Left lung (tissue), 10 donors: Measurements from ENCODE around the gene MPC2. TPM values are rescaled to one million over a fixed set of nuclear protein-coding genes. Genes with fewer than 3 reads are reported as not detected.

Source experiments
- ATAC-seq: fragments of 200-7000 bp; cut with Tn5 transposase; one replicate; pipeline ENCODE4 v1.9.1; 2020; ENCODE audit warnings: moderate library complexity
- DNase-seq, 4 donors: peaks; one replicate each; pipeline ENCODE4 v3.0.0-alpha.2; 2013 to 2020
- H3K27ac ChIP-seq, 2 donors: fragments of 200-600 bp; sonication (generic) in 1 of 2; one replicate each; pipeline versions ENCODE4 v1.5.0 to v1.8.0; 2020 to 2021
- H3K27me3 ChIP-seq, 2 donors: fragments of 200-600 bp; sonication (generic) in 1 of 2; one replicate each; pipeline versions ENCODE4 v1.5.0 to v1.8.0; 2020 to 2021
- H3K36me3 ChIP-seq, 2 donors: fragments of 200-600 bp; sonication (generic) in 1 of 2; one replicate each; pipeline versions ENCODE4 v1.5.0 to v1.8.0; 2020 to 2021
- H3K4me1 ChIP-seq, 2 donors: fragments of 200-600 bp; one replicate each; pipeline ENCODE4 v1.8.0; 2021
- H3K4me3 ChIP-seq, 2 donors: fragments of 200-600 bp; sonication (generic) in 1 of 2; one replicate each; pipeline versions ENCODE4 v1.5.0 to v1.8.0; 2020 to 2021; ENCODE audit warnings: mild to moderate bottlenecking in 1 of 2
- H3K9me3 ChIP-seq, 2 donors: fragments of 200-600 bp; sonication (generic) in 1 of 2; one replicate each; pipeline versions ENCODE4 v1.5.0 to v1.8.0; 2020 to 2021
- intact Hi-C, 2 donors: fragments of 100-400 bp; cut with DNase I; formaldehyde crosslinking; loops; one replicate each; pipeline versions ENCODE4 v1.11.2 to v1.14.2; 2022
- polyA plus RNA-seq, 6 donors: library from polyadenylated mRNA; unstranded; fragments of 120-200 nt; gene quantifications; one replicate each; pipeline ENCODE4 v1.2.1, GENCODE V29; 2013; ENCODE audit not compliant: insufficient read length in 6 of 6
- total RNA-seq, 2 donors: library from RNA; stranded (reverse); fragmentation: NEBNext Ultra II Directional; extraction: Animal tissue kit (Norgen Biotek cat#: 25700); gene quantifications; one replicate each; pipeline ENCODE4 v1.2.1, GENCODE V29; 2021
- TF ChIP-seq, protein P1 (sequence below), 2 donors: fragments of 200-600 bp; sonication (generic) in 1 of 2; IDR thresholded peaks; one replicate each; pipeline versions ENCODE4 v1.5.0 to v1.8.0; 2021; ENCODE audit warnings: antibody characterized with exemption in 2 of 2
- donor health status: DM: no; HTN: yes; CAD: no.
- donor health status: DM: no; HTN: no; CAD: no.

MPC2 gene
- total and polyA plus RNA-seq, 8 donors: 44.0 to 59.2 (median 47.5) TPM

GRCh38 chr1:167937709-167938010 is 788 bp upstream of the MPC2 start:
- Histone ChIP-seq H3K9me3 (no peaks in the 10 kb centered on the region), H3K27ac (peak overlapping the region; percentile 98), H3K4me1 (peaks cover 0 to 47% of the 10 kb centered on the region in 2 donors), H3K4me3 (peak overlapping the region; percentile 71 to 90), H3K36me3 (no peaks in the 10 kb centered on the region), H3K27me3 (no peaks in the 10 kb centered on the region)
- ATAC-seq (no peak), DNase-seq (no peak)
- TF ChIP-seq, protein P1, sequence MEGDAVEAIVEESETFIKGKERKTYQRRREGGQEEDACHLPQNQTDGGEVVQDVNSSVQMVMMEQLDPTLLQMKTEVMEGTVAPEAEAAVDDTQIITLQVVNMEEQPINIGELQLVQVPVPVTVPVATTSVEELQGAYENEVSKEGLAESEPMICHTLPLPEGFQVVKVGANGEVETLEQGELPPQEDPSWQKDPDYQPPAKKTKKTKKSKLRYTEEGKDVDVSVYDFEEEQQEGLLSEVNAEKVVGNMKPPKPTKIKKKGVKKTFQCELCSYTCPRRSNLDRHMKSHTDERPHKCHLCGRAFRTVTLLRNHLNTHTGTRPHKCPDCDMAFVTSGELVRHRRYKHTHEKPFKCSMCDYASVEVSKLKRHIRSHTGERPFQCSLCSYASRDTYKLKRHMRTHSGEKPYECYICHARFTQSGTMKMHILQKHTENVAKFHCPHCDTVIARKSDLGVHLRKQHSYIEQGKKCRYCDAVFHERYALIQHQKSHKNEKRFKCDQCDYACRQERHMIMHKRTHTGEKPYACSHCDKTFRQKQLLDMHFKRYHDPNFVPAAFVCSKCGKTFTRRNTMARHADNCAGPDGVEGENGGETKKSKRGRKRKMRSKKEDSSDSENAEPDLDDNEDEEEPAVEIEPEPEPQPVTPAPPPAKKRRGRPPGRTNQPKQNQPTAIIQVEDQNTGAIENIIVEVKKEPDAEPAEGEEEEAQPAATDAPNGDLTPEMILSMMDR (IDR thresholded peaks at IDR 0.05): no peak
- intact Hi-C loops: no loop called here

DNA sequence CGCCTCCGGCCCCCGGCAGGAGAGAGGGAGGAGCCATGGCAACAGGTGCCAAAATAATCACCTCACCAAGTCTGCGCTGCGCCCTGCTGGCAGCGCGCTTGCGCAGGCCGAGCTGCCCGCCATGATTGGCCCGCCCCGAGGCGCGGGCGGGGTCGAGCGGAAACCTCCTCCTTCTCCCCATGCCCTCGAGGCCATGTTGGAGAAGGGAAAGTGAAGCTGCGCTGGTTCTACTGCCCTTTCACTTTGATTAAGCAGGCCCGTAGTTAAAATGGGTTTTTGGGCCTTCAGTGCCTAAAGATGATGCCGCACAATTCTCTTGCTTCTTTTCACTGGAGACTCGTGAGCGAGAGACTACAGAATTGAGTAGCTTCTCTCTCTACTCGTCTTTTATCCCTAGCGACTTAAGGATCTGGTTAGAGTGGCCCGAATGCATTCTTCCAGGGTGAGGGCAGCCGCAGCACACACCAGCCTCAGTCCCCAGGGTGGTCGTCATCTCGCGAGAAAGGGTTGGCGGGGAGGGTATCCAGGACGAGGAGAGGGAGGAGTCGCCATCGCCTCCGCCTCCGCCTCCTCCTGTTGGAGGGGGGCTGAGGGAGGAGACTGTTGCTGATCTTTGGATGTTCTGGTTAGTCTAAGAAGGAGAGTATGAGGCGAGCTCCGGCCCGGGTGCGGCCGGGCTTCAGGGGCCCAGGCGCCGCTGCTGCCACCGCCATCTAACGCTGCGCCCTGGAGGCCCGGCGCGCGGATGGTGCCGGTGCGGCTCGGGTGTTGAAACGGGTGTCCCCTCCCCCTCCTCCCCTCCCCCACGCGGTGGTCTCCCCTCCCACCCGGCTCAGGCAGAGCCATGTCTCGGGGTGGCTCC is 573 bp downstream of the MPC2 start, which contains the start of gene DCAF6:
Gene DCAF6, plus strand, starts transcription at position 616 of the 862 bp plus-strand sequence. Its CDS starts 229 bp downstream, at position 845.
- Histone ChIP-seq H3K36me3 (no peaks in the 10 kb centered on the region), H3K4me3 (peak within 1 kb of the TSS; percentile 71 to 90), H3K9me3 (no peaks in the 10 kb centered on the region), H3K27me3 (no peaks in the 10 kb centered on the region), H3K4me1 (peaks cover 0 to 49% of the 10 kb centered on the region in 2 donors), H3K27ac (peak within 1 kb of the TSS; percentile 98)
- TF ChIP-seq, protein P1 (IDR thresholded peaks at IDR 0.05): no peak
- ATAC-seq (peak; percentile 92), DNase-seq (peak; percentile 98 to 100 (median 99))
- intact Hi-C loops: no loop called here

DNA sequence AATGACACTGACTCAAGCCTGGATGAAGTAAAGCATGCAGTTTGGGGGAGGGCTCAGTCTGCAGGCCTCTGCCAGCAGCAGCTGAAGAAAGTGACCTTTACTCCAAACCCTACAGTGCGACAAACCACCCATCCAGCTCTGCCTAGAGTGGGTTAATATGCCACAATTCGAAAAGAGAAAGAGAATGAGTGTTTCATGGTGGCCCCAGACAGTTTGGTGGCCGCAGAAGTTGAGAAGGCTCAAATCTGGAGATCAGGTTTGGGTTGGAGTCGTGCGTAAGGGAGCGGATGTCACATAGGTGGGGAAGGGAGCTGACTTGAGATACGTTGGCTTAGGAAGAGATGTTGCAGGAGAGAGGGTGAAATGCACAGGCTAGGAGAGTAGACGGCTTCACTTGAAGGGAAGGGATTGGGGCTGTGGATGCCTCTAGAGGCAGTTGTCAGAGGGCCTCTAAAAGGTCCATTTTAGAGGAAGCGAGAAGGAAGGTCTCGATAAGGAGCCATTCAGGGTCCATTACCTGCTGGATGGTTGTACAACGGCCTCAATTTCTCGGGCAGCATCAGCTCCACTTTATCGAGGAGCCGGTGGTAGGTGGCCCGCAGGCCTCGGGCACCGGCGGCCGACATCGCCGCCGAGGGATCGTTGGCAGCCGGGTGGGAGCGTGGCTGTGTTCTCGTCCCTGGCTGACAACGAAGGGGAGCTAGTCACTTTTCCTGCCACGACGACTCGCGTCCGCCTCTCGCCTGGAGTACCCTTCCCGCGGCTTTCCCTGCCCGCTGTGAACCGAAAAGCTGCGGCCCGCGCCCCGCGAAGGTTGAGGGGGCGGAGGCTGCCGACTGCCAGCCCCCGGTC is 1.4 kb downstream of the MPC2 start:
- H3K27me3 ChIP-seq: no peaks in the 10 kb centered on the region
- peak in 3 of 4 donors; percentile 38 to 41 (median 39) for DNase-seq

GRCh38 chr1:167934426-167935215 is 2.3 kb downstream of the MPC2 start:
- peak overlapping the region; percentile 71 to 90 for H3K4me3 ChIP-seq
- no peak for ATAC-seq
- peak in 1 of 4 donors; percentile 43 for DNase-seq
- H3K4me1 ChIP-seq: peaks cover 0 to 47% of the 10 kb centered on the region in 2 donors
- no peaks in the 10 kb centered on the region for H3K27me3 ChIP-seq
- intact Hi-C loops: no loop called here
- no peaks in the 10 kb centered on the region for H3K9me3 ChIP-seq
- peak overlapping the region; percentile 98 for H3K27ac ChIP-seq
- no peaks in the 10 kb centered on the region for H3K36me3 ChIP-seq
- TF ChIP-seq, protein P1 (IDR thresholded peaks at IDR 0.05): no peak

More for the DNA sequence above, 1.4 kb downstream of the MPC2 start:
- H3K4me1 ChIP-seq: peaks cover 0 to 49% of the 10 kb centered on the region in 2 donors
- peak overlapping the region; percentile 98 for H3K27ac ChIP-seq
- no peaks in the 10 kb centered on the region for H3K36me3 ChIP-seq
- TF ChIP-seq, protein P1 (IDR thresholded peaks at IDR 0.05): no peak
- intact Hi-C loops: no loop called here
- ATAC-seq: peak; percentile 6
- H3K9me3 ChIP-seq: no peaks in the 10 kb centered on the region
- peak overlapping the region; percentile 71 to 90 for H3K4me3 ChIP-seq
